ENCODE results near the gene TRIO.

DNA sequence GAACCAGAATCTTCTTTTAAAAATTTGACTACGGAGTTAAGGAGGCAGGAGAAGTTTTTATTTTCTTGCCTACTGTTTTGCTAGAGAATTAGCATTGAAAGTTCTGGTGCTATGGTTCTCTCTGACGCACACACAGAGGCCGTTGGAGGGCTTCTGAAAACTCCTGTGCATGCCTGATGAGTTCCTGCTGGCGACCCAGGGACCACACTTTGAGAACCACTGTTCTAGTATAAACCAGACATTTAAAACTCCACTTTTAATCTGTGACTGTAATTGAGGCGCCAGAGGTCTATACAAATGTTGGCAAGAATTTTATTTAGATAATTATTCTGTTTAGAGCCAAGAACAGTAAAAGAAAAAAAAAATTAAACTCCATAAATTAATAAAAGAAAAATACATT lies 338.9 kb downstream of the TRIO start:
- TF ChIP-seq CTCF (IDR thresholded peaks at IDR 0.05) (no peak), EP300 (IDR thresholded peaks at IDR 0.05) (no peak), POLR2AphosphoS5 (IDR thresholded peaks at IDR 0.05) (no peak), POLR2A (IDR thresholded peaks at IDR 0.05; ENCODE audit: low read depth) (no peak)
